HT-29 (cell line): ENCODE data around the gene LSM7. TPM values are rescaled to one million over a fixed set of nuclear protein-coding genes. Genes with fewer than 3 reads are reported as not detected.
"Not testable (repeated sequence)": the region's sequence is repeated elsewhere in the genome, so short reads cannot be mapped to it uniquely, and the experiment has no call there.

Experiments
- DNase-seq: peaks from one replicate; pipeline ENCODE4 v3.0.0-alpha.2; 2015; ENCODE audit warnings: low spot score
- total RNA-seq: library from RNA; depleted of rRNA; stranded (reverse); fragments of >200 nt; shearing (Covaris generic); gene quantifications from 2 replicates; pipeline ENCODE4 v1.2.3, GENCODE V29; 2014

Gene LSM7
- total RNA-seq, 1 experiment from 2014 or later = 306 TPM

- no peak for DNase-seq
Measured at GRCh38 chr19:2355168-2356035, 27.0 kb upstream of the LSM7 start.

GRCh38 chr19:2354670-2355069 is 26.3 kb upstream of the LSM7 start:
- DNase-seq = no peak

- no peak for DNase-seq
Measured at GRCh38 chr19:2353887-2354592, 25.7 kb upstream of the LSM7 start.

- no peak for DNase-seq
Measured at GRCh38 chr19:2353159-2353886, 24.9 kb upstream of the LSM7 start.

GRCh38 chr19:2352121-2352520 is 23.7 kb upstream of the LSM7 start:
- no peak for DNase-seq

GRCh38 chr19:2351591-2351990 is 23.2 kb upstream of the LSM7 start:
- DNase-seq = no peak

- DNase-seq = no peak
Measured at GRCh38 chr19:2350656-2351055, 22.3 kb upstream of the LSM7 start.

- not testable (repeated sequence) for DNase-seq
Measured at GRCh38 chr19:2349818-2350217, 21.4 kb upstream of the LSM7 start.

- peak; percentile 14 for DNase-seq
Measured at GRCh38 chr19:2345794-2346663, 17.6 kb upstream of the LSM7 start.

GRCh38 chr19:2345076-2345475 is 16.7 kb upstream of the LSM7 start:
- DNase-seq = no peak

GRCh38 chr19:2344381-2344870 is 16.0 kb upstream of the LSM7 start:
- no peak for DNase-seq

GRCh38 chr19:2343289-2343982 is 15.1 kb upstream of the LSM7 start:
- no peak for DNase-seq

- DNase-seq = no peak
Measured at GRCh38 chr19:2342656-2343288, 14.4 kb upstream of the LSM7 start.

GRCh38 chr19:2341982-2342381 is 13.6 kb upstream of the LSM7 start:
- DNase-seq = no peak

- no peak for DNase-seq
Measured at GRCh38 chr19:2341244-2341751, 12.9 kb upstream of the LSM7 start.

GRCh38 chr19:2340496-2341243 is 12.3 kb upstream of the LSM7 start:
- DNase-seq = no peak

GRCh38 chr19:2339644-2340310 is 11.4 kb upstream of the LSM7 start:
- DNase-seq = no peak
